Stimulated activated CD4-positive, alpha-beta T cell treated with anti-CD3 and anti-CD28 coated beads, Interleukin-12 subunit alpha, Interleukin-12 subunit beta, amount 100 ng/mL, for 24 hours (primary cell): ENCODE measurements around the gene MAGEF1.

Experiments
- DNase-seq, 2 experiments: peaks; one replicate each; pipeline ENCODE4 v3.0.0-alpha.2; 2020; ENCODE audit warnings: low read depth in 2 of 2

The MAGEF1 gene

GRCh38 chr3:184711493-184712247 is at the start of gene MAGEF1:
MAGEF1 (minus strand) TSS chr3:184712064; CDS start chr3:184711821, 243 bp downstream.
- peak; percentile 66 to 76 for DNase-seq

- DNase-seq = no peak
These were observed 49.4 kb upstream of the MAGEF1 start for GRCh38 chr3:184761075-184761841.

GRCh38 chr3:184760337-184761074 is 48.6 kb upstream of the MAGEF1 start:
- DNase-seq = no peak

- DNase-seq = no peak
These were observed 47.9 kb upstream of the MAGEF1 start for GRCh38 chr3:184759666-184760200.

- no peak for DNase-seq
These were observed 46.2 kb upstream of the MAGEF1 start for GRCh38 chr3:184758056-184758455.

- no peak for DNase-seq
These were observed 45.3 kb upstream of the MAGEF1 start for GRCh38 chr3:184757022-184757651.

- DNase-seq = no peak
These were observed 44.5 kb upstream of the MAGEF1 start for GRCh38 chr3:184756151-184757021.

GRCh38 chr3:184755315-184755731 is 43.5 kb upstream of the MAGEF1 start:
- DNase-seq = no peak

- DNase-seq = no peak
These were observed 40.5 kb upstream of the MAGEF1 start for GRCh38 chr3:184752361-184752760.

- DNase-seq = no peak
These were observed 39.6 kb upstream of the MAGEF1 start for GRCh38 chr3:184751204-184752040.

- no peak for DNase-seq
These were observed 38.7 kb upstream of the MAGEF1 start for GRCh38 chr3:184750349-184751083.

GRCh38 chr3:184749168-184749744 is 37.4 kb upstream of the MAGEF1 start:
- DNase-seq = no peak

- no peak for DNase-seq
These were observed 36.6 kb upstream of the MAGEF1 start for GRCh38 chr3:184748219-184749135.

- DNase-seq = no peak
These were observed 34.6 kb upstream of the MAGEF1 start for GRCh38 chr3:184746131-184747120.

- no peak for DNase-seq
These were observed 33.7 kb upstream of the MAGEF1 start for GRCh38 chr3:184745526-184745925.

GRCh38 chr3:184743248-184743647 is 31.4 kb upstream of the MAGEF1 start:
- no peak for DNase-seq
